ENCODE results near the gene CTTN. TPM values are rescaled to one million over a fixed set of nuclear protein-coding genes. Genes with fewer than 3 reads are reported as not detected.

CTTN gene
- total RNA-seq, 1 experiment from 2014 or later: 224 TPM

DNA sequence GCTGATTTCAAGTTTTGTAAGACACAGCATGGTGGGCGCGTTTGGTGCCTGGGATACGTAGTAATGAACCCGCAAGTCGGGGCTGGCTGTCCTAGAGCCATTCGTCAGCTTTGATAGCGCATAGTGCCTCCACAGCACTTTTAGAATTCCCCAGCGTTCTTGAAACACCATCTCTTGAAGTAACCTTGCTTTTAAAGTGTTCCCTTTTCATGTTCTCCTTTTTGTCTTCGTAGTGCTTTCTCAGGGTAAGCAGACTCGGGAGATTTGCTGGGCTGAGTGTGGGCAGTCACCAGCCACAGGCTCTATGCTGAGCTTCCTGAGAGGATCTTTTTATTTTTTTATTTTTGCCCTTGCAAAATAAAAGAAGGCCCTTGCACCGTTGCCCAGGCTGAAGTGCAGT is 39.6 kb upstream of the CTTN start:
- H3K27me3 Mint-ChIP-seq (ENCODE audit: low read depth): no peaks in the 10 kb centered on the region
- no CpG with 5 or more reads among the region's 11 CpGs for WGBS (ENCODE audit: extremely low coverage, insufficient read length, low lambda C conversion rate)
- no peak overlapping the region for H3K4me2 ChIP-seq (ENCODE audit: insufficient read depth, insufficient read length, low read length)
- no peaks in the 10 kb centered on the region for H3K79me2 ChIP-seq (ENCODE audit: insufficient read depth, low read length)
- H3K23ac ChIP-seq (ENCODE audit: insufficient read length, low read depth, low read length): no peak overlapping the region
- no peak overlapping the region for H3T11ph ChIP-seq (ENCODE audit: low read length)
- no peak for DNase-seq
- TF ChIP-seq, protein P1, sequence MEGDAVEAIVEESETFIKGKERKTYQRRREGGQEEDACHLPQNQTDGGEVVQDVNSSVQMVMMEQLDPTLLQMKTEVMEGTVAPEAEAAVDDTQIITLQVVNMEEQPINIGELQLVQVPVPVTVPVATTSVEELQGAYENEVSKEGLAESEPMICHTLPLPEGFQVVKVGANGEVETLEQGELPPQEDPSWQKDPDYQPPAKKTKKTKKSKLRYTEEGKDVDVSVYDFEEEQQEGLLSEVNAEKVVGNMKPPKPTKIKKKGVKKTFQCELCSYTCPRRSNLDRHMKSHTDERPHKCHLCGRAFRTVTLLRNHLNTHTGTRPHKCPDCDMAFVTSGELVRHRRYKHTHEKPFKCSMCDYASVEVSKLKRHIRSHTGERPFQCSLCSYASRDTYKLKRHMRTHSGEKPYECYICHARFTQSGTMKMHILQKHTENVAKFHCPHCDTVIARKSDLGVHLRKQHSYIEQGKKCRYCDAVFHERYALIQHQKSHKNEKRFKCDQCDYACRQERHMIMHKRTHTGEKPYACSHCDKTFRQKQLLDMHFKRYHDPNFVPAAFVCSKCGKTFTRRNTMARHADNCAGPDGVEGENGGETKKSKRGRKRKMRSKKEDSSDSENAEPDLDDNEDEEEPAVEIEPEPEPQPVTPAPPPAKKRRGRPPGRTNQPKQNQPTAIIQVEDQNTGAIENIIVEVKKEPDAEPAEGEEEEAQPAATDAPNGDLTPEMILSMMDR (conservative IDR thresholded peaks at IDR 0.05): no peak
- H4K20me1 ChIP-seq (ENCODE audit: control insufficient read depth, insufficient read depth, insufficient read length): no peaks in the 10 kb centered on the region
- H3K4me1 Mint-ChIP-seq: no peaks in the 10 kb centered on the region
- no peak overlapping the region for H3K4me3 Mint-ChIP-seq
- H3K9me3 ChIP-seq (ENCODE audit: control insufficient read depth, low read depth, low read length): no peaks in the 10 kb centered on the region
- no peak overlapping the region for H3K18ac ChIP-seq (ENCODE audit: insufficient read length, low read depth, low read length)
- no peak overlapping the region for H2BK120ac ChIP-seq (ENCODE audit: low read depth, low read length, poor library complexity, severe bottlenecking)
- no peak overlapping the region for H2BK5ac ChIP-seq (ENCODE audit: insufficient read length, low read length)
- H4K91ac ChIP-seq (ENCODE audit: insufficient read length, low read depth, low read length): no peak overlapping the region
- H4K8ac ChIP-seq (replicated peaks; ENCODE audit: insufficient read length, low read depth, low read length): no peak overlapping the region
- H3K56ac ChIP-seq (ENCODE audit: insufficient read length, low read depth, low read length): no peak overlapping the region
- H2BK20ac ChIP-seq (ENCODE audit: low read depth, low read length, poor library complexity, severe bottlenecking): no peak overlapping the region
- no peak overlapping the region for H3K4ac ChIP-seq (ENCODE audit: low read depth, low read length)
- H3K27ac ChIP-seq (ENCODE audit: insufficient read length, low read depth, low read length): no peak overlapping the region
- no peak overlapping the region for H2AFZ ChIP-seq (ENCODE audit: low read length)
- H3K27me3 ChIP-seq (ENCODE audit: insufficient read depth, low read length): no peaks in the 10 kb centered on the region
- H3K23me2 ChIP-seq (ENCODE audit: insufficient read length, low read depth, low read length, poor library complexity, severe bottlenecking): no peaks in the 10 kb centered on the region
- no peak overlapping the region for H3K27ac Mint-ChIP-seq
- no peak overlapping the region for H4K5ac ChIP-seq (ENCODE audit: insufficient read length, low read depth, low read length)
- H3K4me1 ChIP-seq (ENCODE audit: insufficient read depth, low read length): no peaks in the 10 kb centered on the region
- H2AK5ac ChIP-seq (ENCODE audit: insufficient read length, low read length): no peak overlapping the region
- no peak overlapping the region for H2BK12ac ChIP-seq (ENCODE audit: insufficient read length, low read depth, low read length)
- no peak overlapping the region for H3K14ac ChIP-seq (ENCODE audit: insufficient read depth, low read length)
- no peaks in the 10 kb centered on the region for H3K79me1 ChIP-seq (ENCODE audit: insufficient read depth, low read depth, low read length, poor library complexity, severe bottlenecking)
- H2BK15ac ChIP-seq (ENCODE audit: low read depth, low read length): no peak overlapping the region
- peaks cover 38 to 88% (median 74%) of the 10 kb centered on the region in 3 experiments for H3K36me3 Mint-ChIP-seq (ENCODE audit: insufficient read depth in 1 of 3, low read depth in 3 of 3)
- H3K9me3 Mint-ChIP-seq: no peaks in the 10 kb centered on the region
- H3K9ac ChIP-seq (ENCODE audit: extremely low read depth, insufficient read length, low read length): no peak overlapping the region

Measured in H9 (cell line).